GM12878 (cell line): ENCODE measurements around the gene BTF3. TPM values are rescaled to one million over a fixed set of nuclear protein-coding genes. Genes with fewer than 3 reads are reported as not detected.

ENCODE experiments used
- ATAC-seq: fragments of 200-7000 bp; cut with Tn5 transposase; 3 replicates; pipeline ENCODE4 v1.9.1; 2020; ENCODE audit warnings: mild to moderate bottlenecking, moderate library complexity
- BruUV-seq: library from RNA; stranded (reverse); fragments of 400-500 nt; replicated peaks from 2 replicates; lab custom pipeline; 2021; lab: Mats Ljungman, UMichigan
- CTCF ChIA-PET: fragments of 300-600 bp; sonication (Branson Sonifier 250); formaldehyde crosslinking; extraction: SDS; loops from one replicate; lab custom pipeline; 2021; ENCODE audit warnings: inconsistent platforms; lab: Yijun Ruan, JAX
- POLR2A ChIA-PET: fragments of 350-600 bp; formaldehyde crosslinking; extraction: SDS; loops from one replicate; lab custom pipeline; 2021; ENCODE audit warnings: inconsistent platforms; lab: Charles Lee
- RAD21 ChIA-PET: fragments of 300-600 bp; sonication (Branson Sonifier 250); formaldehyde crosslinking; loops from one replicate; lab custom pipeline; 2023; ENCODE audit warnings: antibody characterized with exemption; ENCODE audit not compliant: unreplicated experiment; lab: Charles Lee
- SMC1A ChIA-PET: fragments of 300-600 bp; sonication (Branson Sonifier 250); formaldehyde crosslinking; loops from one replicate; lab custom pipeline; 2023; ENCODE audit not compliant: unreplicated experiment, uncharacterized antibody; lab: Charles Lee
- DNase-seq: peaks from one replicate; pipeline ENCODE4 v3.0.0-alpha.2; 2011; ENCODE audit warnings: low read depth, low spot score
- FAIRE-seq: peaks from 3 replicates; lab custom pipeline; 2011; peaks lifted over from hg19 to GRCh38; lab: Jason Lieb, UNC
- H2AFZ ChIP-seq: 2 replicates; pipeline ENCODE4 v1.6.0; 2011; ENCODE audit warnings: low read depth, low read length, control low read depth; ENCODE audit not compliant: control insufficient read depth
- H3K27ac ChIP-seq: 2 replicates; pipeline ENCODE4 v1.5.1; 2011; ENCODE audit warnings: control low read depth; ENCODE audit not compliant: control insufficient read depth, insufficient read depth
- H3K27me3 ChIP-seq, 2 experiments: replicated peaks in 1 of 2; 2 replicates each; pipeline versions ENCODE4 v1.6.0 to v1.6.1; 2011; ENCODE audit warnings: low read length in 1 of 2; ENCODE audit not compliant: control insufficient read depth in 2 of 2, insufficient read depth in 2 of 2
- H3K36me3 ChIP-seq, 2 experiments: 2 replicates each; pipeline ENCODE4 v1.5.1; 2011; ENCODE audit warnings: low read length in 1 of 2; ENCODE audit not compliant: control insufficient read depth in 2 of 2, insufficient read depth in 2 of 2
- H3K4me1 ChIP-seq: 2 replicates; pipeline ENCODE4 v1.6.1; 2011; ENCODE audit warnings: mild to moderate bottlenecking, low read length, moderate library complexity, mixed read lengths; ENCODE audit not compliant: control insufficient read depth, insufficient read depth
- H3K4me2 ChIP-seq: 2 replicates; pipeline ENCODE4 v1.6.0; 2011; ENCODE audit warnings: control low read depth; ENCODE audit not compliant: control insufficient read depth, insufficient read depth
- H3K4me3 ChIP-seq: fragments of 200-600 bp; sonication (generic); 2 replicates; pipeline ENCODE4 v1.5.1; 2016
- H3K79me2 ChIP-seq: 2 replicates; pipeline ENCODE4 v1.6.0; 2011; ENCODE audit warnings: low read length; ENCODE audit not compliant: control insufficient read depth, insufficient read depth
- H3K9ac ChIP-seq: 2 replicates; pipeline ENCODE4 v1.8.0; 2011; ENCODE audit warnings: low read length, control low read depth, mixed read lengths; ENCODE audit not compliant: control insufficient read depth, insufficient read depth
- H3K9me3 ChIP-seq: replicated peaks from 3 replicates; pipeline ENCODE4 v1.5.1; 2011; ENCODE audit warnings: mild to moderate bottlenecking, low read length; ENCODE audit not compliant: control insufficient read depth, insufficient read depth
- H4K20me1 ChIP-seq: 2 replicates; pipeline ENCODE4 v1.6.0; 2011; ENCODE audit not compliant: control insufficient read depth, insufficient read depth
- CHD1 ChIP-seq: IDR thresholded peaks from 2 replicates; pipeline ENCODE4 v1.6.1; 2012; ENCODE audit warnings: low read depth, low read length, improper control_type of control experiment
- E2F8 ChIP-seq: fragments of 450-650 bp; IDR thresholded peaks from 2 replicates; pipeline ENCODE4 v1.6.1; 2018; ENCODE audit warnings: mild to moderate bottlenecking, low read depth, moderate library complexity; ENCODE audit not compliant: partially characterized antibody
- E4F1 ChIP-seq: fragments of 450-650 bp; IDR thresholded peaks from 2 replicates; pipeline ENCODE4 v1.6.1; 2018; ENCODE audit warnings: borderline replicate concordance, mild to moderate bottlenecking; ENCODE audit not compliant: partially characterized antibody
- EGR1 ChIP-seq, 2 experiments: IDR thresholded peaks; 1 replicate in 1 of 2; 2 replicates in 1 of 2; pipeline ENCODE4 v1.6.1; 2011 to 2012; ENCODE audit warnings: low read depth in 2 of 2, low read length in 2 of 2, borderline replicate concordance in 1 of 2, mild to moderate bottlenecking in 1 of 2, moderate library complexity in 1 of 2
- HDAC6 ChIP-seq: fragments of 200-600 bp; sonication (generic); IDR thresholded peaks from one replicate; pipeline ENCODE4 v1.8.0; 2017; ENCODE audit warnings: antibody characterized with exemption; ENCODE audit not compliant: unreplicated experiment
- HSF1 ChIP-seq: fragments of 150-350 bp; IDR thresholded peaks from 2 replicates; pipeline ENCODE4 v1.6.1; 2014; ENCODE audit warnings: mild to moderate bottlenecking, low read depth, low read length
- POLR2AphosphoS2 ChIP-seq: IDR thresholded peaks from 2 replicates; pipeline ENCODE4 v1.6.1; 2011; ENCODE audit warnings: low read depth, mild to moderate bottlenecking, low read length, improper control_type of control experiment, moderate library complexity
- REST ChIP-seq: IDR thresholded peaks from 2 replicates; pipeline ENCODE4 v1.6.1; 2012; ENCODE audit warnings: mild to moderate bottlenecking, low read depth, low read length
- SKIL ChIP-seq: fragments of 450-650 bp; IDR thresholded peaks from 2 replicates; pipeline ENCODE4 v1.6.1; 2017; ENCODE audit warnings: mild to moderate bottlenecking, low read depth, inconsistent platforms; ENCODE audit not compliant: poor library complexity, severe bottlenecking
- YBX1 ChIP-seq: fragments of 450-650 bp; IDR thresholded peaks from 2 replicates; pipeline ENCODE4 v1.6.1; 2016; ENCODE audit warnings: antibody characterized with exemption
- ZNF274 ChIP-seq: IDR thresholded peaks from one replicate; pipeline ENCODE4 v1.8.0; 2011; ENCODE audit not compliant: insufficient read length, insufficient read depth
- WGBS: methylation state at CpG from one replicate; pipeline ENCODE4 v1.1.6; 2016; ENCODE audit warnings: low lambda C conversion rate; ENCODE audit not compliant: insufficient replicate concordance, insufficient coverage; ENCODE audit errors: missing lambda C conversion rate; 5-methylcytosine and 5-hydroxymethylcytosine counted together
- in situ Hi-C: fragments of 300-500 bp; cut with MboI; formaldehyde crosslinking; loops from 9 replicates; pipeline ENCODE4 v1.14.3; 2018; ENCODE audit warnings: mixed read lengths
- intact Hi-C: fragments of 100-400 bp; cut with micrococcal nuclease; formaldehyde crosslinking; loops from one replicate; pipeline ENCODE4 v1.14.2; 2022; ENCODE audit not compliant: unreplicated experiment
- polyA plus RNA-seq, 11 experiments: library from polyadenylated mRNA; depleted of rRNA in 4 of 11; unstranded in 6 of 11; stranded (reverse) in 5 of 11; fragments of >200 nt; fragmentation: Nextera tagmentation in 4 of 11; fragmentation: Illumina TruSeq in 1 of 11; extraction: Ambion mirVana in 4 of 11; extraction: Trizol in 1 of 11; gene quantifications; 1 replicate in 1 of 11; 2 replicates in 10 of 11; pipeline versions ENCODE4 v1.2.1 to v1.2.3, GENCODE V29; 2011 to 2016; ENCODE audit warnings: inconsistent platforms in 2 of 11, missing spikeins in 2 of 11, low read depth in 1 of 11
- total RNA-seq, 4 experiments: library from RNA; depleted of rRNA in 3 of 4; stranded (reverse); fragments of >200 nt in 3 of 4; fragmentation: Illumina TruSeq in 1 of 4; extraction: Trizol in 1 of 4; gene quantifications; 2 replicates each; pipeline versions ENCODE4 v1.2.1 to v1.2.3, GENCODE V29; 2013 to 2021

The BTF3 gene
- total and polyA plus RNA-seq, 10 of the 15 experiments (the other 5 are each of a cell fraction or from before 2014, with no cell fraction given): 492 to 1,650 (median 904) TPM

GRCh38 chr5:73452215-73452614, 46.0 kb upstream of the BTF3 start:
- peaks cover 2% of the 10 kb centered on the region; the same call in 2 of the 3 replicates for H3K9me3 ChIP-seq
- in situ Hi-C loops: no loop called here
- no peak overlapping the region for H3K4me2 ChIP-seq
- ChIA-PET SMC1A (no interaction called here), POLR2A (no interaction called here), CTCF (no interaction called here), RAD21 (no interaction called here)
- WGBS: 67% methylated on average over 6 of the region's 6 CpGs
- H3K27me3 ChIP-seq: peaks cover 6 to 28% of the 10 kb centered on the region in 2 experiments
- intact Hi-C loops: loop anchor here (5.0 kb wide), 2 partner anchors 160 to 495 kb away; partner anchors contain the start of gene FCHO2
- no peak overlapping the region for H3K4me3 ChIP-seq
- H3K79me2 ChIP-seq: no peaks in the 10 kb centered on the region
- no peaks in the 10 kb centered on the region for H4K20me1 ChIP-seq
- no peak for ATAC-seq
- H3K4me1 ChIP-seq: no peaks in the 10 kb centered on the region
- DNase-seq: no peak
- FAIRE-seq: no peak
- H3K27ac ChIP-seq: no peak overlapping the region
- H3K36me3 ChIP-seq: no peaks in the 10 kb centered on the region
- no peak overlapping the region for H2AFZ ChIP-seq
- BruUV-seq: no TSS peak
- no peak overlapping the region for H3K9ac ChIP-seq
- TF ChIP-seq HSF1 (no peak), REST (no peak), SKIL (no peak), HDAC6 (no peak), E2F8 (no peak), CHD1 (no peak), EGR1 (IDR thresholded peaks at IDR 0.05; ENCODE audit: borderline replicate concordance in 1 of 2, low read depth in 2 of 2, low read length in 2 of 2) (no peak), YBX1 (no peak), E4F1 (no peak), ZNF274 (no peak), POLR2AphosphoS2 (no peak)
